Measurements from ENCODE around the gene SAMD4B. TPM values are rescaled to one million over a fixed set of nuclear protein-coding genes. Genes with fewer than 3 reads are reported as not detected.

SAMD4B gene
- total and polyA plus RNA-seq, 9 of the 15 experiments (the other 6 are each of a cell fraction or from before 2014, with no cell fraction given) = 3.4 to 90.5 (median 38.0) TPM

GRCh38 chr19:39412100-39412866 lies 70.1 kb downstream of the SAMD4B start, which contains the start of gene PLEKHG2 (continued):
- TF ChIP-seq ZNF277 (CRISPR knock-in tag; IDR thresholded peaks at IDR 0.05; ENCODE audit: borderline replicate concordance) (no peak), PRPF4 (IDR thresholded peaks at IDR 0.05; ENCODE audit: insufficient read depth, low read depth, low read length, poor library complexity, severe bottlenecking) (peak; percentile 95), GTF2A2 (tag; IDR thresholded peaks at IDR 0.05) (no peak), KAT8 (IDR thresholded peaks at IDR 0.05; ENCODE audit: low read depth) (no peak), ZNF23 (CRISPR knock-in tag; IDR thresholded peaks at IDR 0.05) (0 out of 2 replicates have a peak, but pooled peaks have one; percentile 19), ZNF655 (CRISPR knock-in tag; IDR thresholded peaks at IDR 0.05) (no peak), ZNF316 (IDR thresholded peaks at IDR 0.05) (no peak), ZNF512 (tag; IDR thresholded peaks at IDR 0.05) (no peak), ZNF274 (IDR thresholded peaks at IDR 0.05; ENCODE audit: borderline replicate concordance, low read depth, low read length) (no peak), DIDO1 (tag; IDR thresholded peaks at IDR 0.05; ENCODE audit: low read depth) (no peak), ZNF507 (tag; conservative IDR thresholded peaks at IDR 0.05) (no peak), CBFA2T2 (conservative IDR thresholded peaks at IDR 0.05) (peak; percentile 46), PTTG1 (tag; IDR thresholded peaks at IDR 0.05; ENCODE audit: low read depth) (no peak), GATA2 (CRISPR knock-in tag; IDR thresholded peaks at IDR 0.05) (no peak), MXI1 (IDR thresholded peaks at IDR 0.05; ENCODE audit: low read depth, low read length) (peak; percentile 66; the same call in 1 of the 2 replicates), DDX20 (tag; IDR thresholded peaks at IDR 0.05; ENCODE audit: low read depth) (peak; percentile 38; the same call in 1 of the 2 replicates), DNMT1 (IDR thresholded peaks at IDR 0.05) (no peak), ZNF124 (CRISPR knock-in tag; IDR thresholded peaks at IDR 0.05) (no peak), ZNF146 (CRISPR knock-in tag; IDR thresholded peaks at IDR 0.05; ENCODE audit: unreplicated experiment) (no peak)
- TF ChIP-seq, protein P1, sequence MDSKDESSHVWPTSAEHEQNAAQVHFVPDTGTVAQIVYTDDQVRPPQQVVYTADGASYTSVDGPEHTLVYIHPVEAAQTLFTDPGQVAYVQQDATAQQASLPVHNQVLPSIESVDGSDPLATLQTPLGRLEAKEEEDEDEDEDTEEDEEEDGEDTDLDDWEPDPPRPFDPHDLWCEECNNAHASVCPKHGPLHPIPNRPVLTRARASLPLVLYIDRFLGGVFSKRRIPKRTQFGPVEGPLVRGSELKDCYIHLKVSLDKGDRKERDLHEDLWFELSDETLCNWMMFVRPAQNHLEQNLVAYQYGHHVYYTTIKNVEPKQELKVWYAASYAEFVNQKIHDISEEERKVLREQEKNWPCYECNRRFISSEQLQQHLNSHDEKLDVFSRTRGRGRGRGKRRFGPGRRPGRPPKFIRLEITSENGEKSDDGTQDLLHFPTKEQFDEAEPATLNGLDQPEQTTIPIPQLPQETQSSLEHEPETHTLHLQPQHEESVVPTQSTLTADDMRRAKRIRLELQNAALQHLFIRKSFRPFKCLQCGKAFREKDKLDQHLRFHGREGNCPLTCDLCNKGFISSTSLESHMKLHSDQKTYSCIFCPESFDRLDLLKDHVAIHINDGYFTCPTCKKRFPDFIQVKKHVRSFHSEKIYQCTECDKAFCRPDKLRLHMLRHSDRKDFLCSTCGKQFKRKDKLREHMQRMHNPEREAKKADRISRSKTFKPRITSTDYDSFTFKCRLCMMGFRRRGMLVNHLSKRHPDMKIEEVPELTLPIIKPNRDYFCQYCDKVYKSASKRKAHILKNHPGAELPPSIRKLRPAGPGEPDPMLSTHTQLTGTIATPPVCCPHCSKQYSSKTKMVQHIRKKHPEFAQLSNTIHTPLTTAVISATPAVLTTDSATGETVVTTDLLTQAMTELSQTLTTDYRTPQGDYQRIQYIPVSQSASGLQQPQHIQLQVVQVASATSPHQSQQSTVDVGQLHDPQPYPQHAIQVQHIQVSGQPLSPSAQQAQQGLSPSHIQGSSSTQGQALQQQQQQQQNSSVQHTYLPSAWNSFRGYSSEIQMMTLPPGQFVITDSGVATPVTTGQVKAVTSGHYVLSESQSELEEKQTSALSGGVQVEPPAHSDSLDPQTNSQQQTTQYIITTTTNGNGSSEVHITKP (IDR thresholded peaks at IDR 0.05; ENCODE audit: partially characterized antibody) = peak; percentile 17

All from K562 (cell line).